NCI-H748 (cell line): Measurements from ENCODE around the gene WWOX.

Experiments
- DNase-seq: peaks from one replicate; lab custom pipeline; 2025; ENCODE audit not compliant: unreplicated experiment; lab: John Stamatoyannopoulos, UW

WWOX gene

GRCh38 chr16:78553268-78554039 lies 454.0 kb downstream of the WWOX start:
- DNase-seq, result peak; percentile 6

DNA sequence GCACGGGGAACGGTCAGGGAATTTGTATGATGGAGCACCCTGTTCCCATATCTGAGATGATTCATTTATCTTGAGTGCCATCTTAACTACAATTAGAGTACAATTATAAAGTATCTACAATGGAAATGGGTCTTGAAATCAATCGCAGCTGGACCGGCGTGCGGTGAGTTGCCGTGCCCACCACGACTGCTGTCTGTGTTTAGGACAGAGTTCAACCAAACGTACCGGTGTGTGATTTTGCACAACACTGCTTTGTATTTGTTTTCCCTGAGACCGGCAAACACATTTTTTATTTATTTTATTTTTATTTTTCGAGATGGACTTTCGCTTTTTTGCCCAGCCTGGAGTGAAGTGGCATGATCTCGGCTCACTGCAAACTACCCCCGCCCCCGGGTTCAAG lies 457.0 kb downstream of the WWOX start:
- no peak for DNase-seq

- DNase-seq, result no peak
Measured at GRCh38 chr16:78560997-78561396, 461.5 kb downstream of the WWOX start.

- DNase-seq, result no peak
Measured at GRCh38 chr16:78562111-78562510, 462.7 kb downstream of the WWOX start.

DNA sequence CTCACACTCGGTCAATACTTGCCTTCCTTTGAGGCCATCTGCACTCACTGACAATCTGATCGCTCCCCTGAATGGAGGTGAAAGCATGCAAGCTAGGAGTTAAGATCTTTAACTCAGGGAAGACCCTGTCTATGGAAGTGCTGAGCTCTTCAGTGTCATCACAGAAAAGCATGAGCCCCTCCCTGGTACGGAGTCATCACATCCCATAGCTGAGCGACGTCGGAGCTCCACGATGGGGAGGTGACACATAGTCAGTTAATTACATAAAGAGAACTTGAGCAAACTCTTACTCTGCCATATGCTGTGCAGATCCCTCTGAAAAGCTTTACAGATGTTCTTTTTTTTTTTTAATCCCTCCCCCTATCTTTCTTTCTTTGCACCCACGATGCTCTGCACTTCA lies 463.2 kb downstream of the WWOX start:
- no peak for DNase-seq

DNA sequence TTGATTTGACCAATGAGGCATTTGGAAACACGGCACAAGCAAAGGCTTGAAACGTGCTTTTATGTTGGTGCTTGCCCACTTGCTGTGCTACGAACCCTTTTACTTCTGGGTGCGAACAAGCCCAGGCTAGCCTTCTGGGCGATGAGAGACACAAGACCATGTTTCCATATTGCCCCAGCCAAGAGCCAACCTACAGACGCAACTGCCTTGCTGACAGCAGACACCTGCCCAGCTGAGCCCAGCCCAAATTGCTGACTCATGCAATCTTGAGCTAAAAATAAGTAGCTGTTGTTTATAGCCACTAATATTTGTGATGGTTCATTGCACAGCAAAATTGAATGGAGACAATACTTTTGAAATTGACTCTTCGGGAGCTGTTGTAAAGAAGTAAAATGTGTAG lies 464.5 kb downstream of the WWOX start:
- peak; percentile 91 for DNase-seq

DNA sequence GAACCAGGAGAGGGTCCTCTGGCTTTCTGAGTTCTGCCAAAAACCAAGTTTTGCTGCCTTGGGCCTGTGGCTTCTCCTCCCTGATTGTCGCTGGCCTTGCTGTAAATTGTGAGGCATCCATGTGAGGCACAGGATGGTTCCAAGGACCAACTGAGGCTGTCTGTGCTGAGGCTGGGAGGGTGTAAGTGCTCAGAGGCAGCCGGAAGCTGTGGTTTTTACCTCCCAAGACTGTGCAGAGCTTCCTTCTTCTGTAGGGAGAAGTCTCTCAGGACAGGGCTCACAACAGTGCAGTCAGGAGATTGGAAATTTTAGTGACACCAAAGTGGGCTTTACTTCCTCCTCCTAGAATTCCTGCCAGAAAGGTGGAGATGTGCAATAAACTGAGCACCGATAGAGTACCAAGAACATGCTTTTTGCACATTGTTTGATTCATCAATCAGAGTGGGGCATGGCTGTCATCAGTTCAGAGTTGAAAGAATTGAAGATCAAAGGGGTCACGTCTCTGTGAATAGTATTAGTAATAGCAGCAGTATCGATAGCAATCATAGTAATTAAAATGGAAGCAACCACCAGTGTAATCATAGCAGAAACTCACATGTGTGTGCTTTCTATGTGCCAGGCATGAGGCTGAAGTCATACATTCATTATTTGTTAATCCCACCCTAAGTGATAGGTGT lies 467.1 kb downstream of the WWOX start:
- DNase-seq, result no peak

GRCh38 chr16:78570399-78571141 lies 471.1 kb downstream of the WWOX start:
- DNase-seq, result peak; percentile 63

GRCh38 chr16:78571434-78571833 lies 472.0 kb downstream of the WWOX start:
- DNase-seq, result no peak

GRCh38 chr16:78571898-78572358 lies 472.5 kb downstream of the WWOX start:
- no peak for DNase-seq

DNA sequence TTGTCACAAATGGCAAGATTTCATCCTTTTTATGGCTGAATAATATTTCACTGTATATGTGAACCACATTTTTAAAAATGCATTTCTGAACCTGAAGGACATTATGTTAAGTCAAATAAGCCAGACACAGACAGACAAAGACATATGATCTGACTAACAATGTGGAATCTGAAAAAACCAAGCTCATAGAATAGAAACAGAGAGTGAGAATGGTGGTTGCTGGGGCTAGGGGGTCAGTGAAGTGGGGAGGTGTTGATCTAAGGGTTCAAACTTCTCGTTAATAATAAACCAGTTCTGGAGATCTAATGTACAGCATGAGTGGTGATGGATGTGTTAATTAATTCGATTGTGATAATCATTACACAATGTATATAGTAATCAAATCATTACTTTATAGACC lies 475.1 kb downstream of the WWOX start:
- no peak for DNase-seq

DNA sequence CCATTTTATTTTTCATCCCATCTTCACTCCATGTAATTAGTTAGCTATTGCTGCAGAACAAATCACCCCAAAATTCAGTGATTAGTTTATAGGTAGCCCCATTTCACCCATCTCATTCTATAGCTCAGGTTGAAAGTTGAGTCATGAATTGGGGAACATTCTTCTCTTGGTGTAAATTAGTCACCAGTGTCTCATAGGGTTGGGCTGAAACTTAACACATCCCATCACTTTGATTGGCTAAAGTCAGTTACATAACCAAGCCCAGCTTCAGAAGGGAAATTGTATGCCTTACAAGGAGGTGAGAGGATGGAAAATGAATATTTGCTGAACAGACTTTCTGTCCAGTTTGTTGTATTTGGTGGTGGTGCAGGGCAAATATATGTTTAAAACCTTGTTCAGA lies 477.5 kb downstream of the WWOX start:
- DNase-seq, result no peak

- DNase-seq, result peak; percentile 3
Measured at GRCh38 chr16:78577630-78578029, 478.2 kb downstream of the WWOX start.

DNA sequence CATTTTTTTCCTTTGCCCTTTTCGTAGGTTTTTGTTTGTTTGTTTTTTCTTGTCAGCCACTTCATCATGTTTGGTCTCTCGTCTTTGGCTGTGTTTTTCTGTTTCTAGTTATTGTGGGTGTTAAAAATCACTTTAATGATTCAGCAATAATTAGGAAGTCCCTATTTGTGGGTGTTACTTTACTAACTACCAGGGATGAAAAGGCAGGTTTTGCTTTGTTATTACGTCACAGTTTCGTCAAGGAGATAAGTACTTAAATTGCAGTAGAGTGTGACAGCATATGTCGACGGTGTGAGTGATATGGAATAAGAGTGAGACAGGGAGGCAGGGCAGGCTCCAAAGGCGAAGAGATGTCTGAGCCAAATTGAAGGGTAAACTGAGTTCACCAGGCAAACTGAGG lies 479.6 kb downstream of the WWOX start:
- DNase-seq, result no peak

- no peak for DNase-seq
Measured at GRCh38 chr16:78583441-78583840, 484.0 kb downstream of the WWOX start.

- DNase-seq, result no peak
Measured at GRCh38 chr16:78584213-78584860, 484.9 kb downstream of the WWOX start.

DNA sequence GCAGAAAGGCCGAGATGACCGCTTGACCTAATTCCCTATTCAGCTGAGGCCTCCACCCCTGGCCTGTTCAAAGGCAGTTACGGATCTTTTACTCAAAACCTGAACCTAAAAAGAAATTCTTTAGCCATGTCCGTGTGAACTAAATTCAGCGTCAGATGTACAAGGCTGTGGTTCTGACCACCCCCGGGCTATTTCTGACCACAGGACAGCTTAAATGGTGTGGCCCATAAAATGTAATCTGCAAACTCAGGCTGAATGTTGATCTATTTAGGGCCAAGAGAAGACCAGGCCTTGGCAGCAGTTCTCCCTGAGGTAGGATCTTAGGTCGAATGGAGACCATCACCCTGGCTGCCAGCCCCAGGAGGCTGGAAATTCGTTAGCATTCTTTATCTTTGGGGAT lies 485.5 kb downstream of the WWOX start:
- DNase-seq, result no peak

DNA sequence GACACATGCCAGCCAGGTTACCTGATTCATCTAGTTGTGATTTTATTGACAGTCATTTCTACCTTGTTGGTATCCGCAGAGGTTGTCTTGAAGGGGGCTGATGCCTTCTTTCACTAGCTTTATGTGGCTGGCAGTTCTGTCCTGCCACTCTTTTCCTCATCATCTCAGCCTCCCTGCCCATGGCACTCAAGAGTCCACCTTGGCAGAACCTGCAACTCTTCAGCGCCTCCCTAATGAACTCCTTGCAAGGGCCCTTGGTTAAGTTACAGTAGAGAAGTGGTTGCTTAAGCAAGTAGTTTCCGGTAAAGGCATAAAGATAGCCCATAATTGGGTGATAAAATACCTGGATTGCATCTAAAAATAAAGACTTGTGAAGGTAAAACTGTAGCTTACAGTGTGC lies 489.9 kb downstream of the WWOX start:
- no peak for DNase-seq

DNA sequence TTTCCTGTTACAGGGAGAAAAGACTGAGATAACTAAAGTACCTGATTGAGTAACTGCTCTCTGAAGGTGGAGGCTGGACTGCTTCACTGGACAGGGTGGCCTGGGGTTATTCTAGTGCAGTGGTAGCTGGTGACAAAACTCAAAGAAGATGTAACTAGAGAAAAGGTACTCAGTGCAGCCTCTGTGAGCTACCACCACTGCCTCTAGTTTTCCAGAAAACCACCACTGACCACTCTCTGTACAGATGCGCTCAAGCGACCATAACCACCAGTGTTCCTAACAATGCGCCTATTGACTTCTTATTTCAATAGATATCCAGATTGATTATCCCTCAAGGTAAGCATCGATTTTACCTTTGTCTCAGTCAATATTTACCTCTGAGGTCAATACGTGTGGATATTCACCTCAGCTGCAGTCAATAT lies 492.2 kb downstream of the WWOX start:
- peak; percentile 26 for DNase-seq

GRCh38 chr16:78592111-78592510 lies 492.7 kb downstream of the WWOX start:
- no peak for DNase-seq

DNA sequence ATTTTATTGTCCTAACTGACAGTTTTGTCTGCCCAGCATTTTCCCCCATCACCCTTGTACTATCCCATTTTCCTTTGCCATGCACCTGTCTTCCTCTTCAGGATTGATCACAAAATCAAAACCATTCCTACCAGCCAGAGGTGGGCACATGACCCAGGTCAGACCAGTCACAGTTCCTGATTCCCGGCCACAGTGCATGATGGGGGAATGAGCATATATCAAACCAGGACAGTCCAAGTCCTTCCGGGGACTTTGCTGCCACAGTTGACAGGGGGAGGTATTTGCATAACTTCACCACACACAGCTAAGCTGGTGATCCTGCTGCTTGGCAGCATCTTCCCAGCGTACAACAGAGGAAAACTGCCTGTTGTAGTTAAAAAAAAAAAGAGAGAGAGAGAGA lies 493.9 kb downstream of the WWOX start:
- no peak for DNase-seq
